ENCODE data around the gene SLC38A3.

Gene SLC38A3

DNA sequence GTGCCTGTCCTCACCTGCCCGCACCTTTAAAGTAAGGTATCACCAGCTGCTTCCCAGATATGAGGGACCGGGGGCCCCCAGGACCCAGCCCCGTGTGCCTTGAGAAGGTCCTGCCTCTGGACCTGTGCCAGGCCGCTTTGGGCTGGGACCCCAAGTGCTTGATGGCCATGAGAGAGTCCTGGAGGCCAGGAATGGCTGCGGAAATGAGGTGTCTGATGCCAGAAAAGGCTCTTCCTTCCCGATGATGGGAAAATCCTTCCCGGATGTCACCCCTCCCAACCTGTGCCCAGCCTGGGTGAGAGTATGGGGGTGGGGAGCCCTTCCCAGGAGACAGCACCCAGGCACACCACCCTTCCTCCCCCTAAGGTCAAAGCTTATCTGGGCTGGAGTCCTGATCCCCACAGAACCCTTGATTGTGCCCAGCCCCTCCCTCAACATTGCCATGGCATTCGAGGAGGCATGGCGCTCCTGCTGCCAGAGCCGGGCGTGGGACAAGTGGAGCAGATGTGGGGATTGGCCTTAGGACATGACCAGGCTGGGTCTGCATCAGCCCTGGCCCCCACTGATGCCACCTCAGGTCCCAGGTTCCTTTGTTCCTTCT, 35.7 kb upstream of the SLC38A3 start:
- no peak for DNase-seq

DNA sequence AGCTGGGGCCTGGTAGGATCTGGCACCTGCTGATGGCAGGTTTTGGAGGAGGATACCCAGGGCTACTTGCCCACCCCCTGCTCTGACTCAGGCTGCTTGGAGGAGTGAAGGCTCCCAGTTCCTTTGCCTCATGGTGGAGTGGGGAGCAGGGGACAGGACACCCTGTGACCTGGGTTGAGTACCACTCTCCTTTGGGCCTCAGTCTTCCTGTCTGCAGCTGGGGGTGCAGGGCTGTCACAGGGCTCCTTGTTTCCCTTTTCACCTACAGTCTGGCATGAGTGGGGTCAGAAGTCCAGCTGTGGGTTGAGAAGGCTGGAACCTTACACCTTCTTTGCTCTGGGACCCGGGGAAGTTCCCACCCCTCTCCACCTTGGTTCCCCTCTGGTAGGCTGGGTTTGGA, 35.2 kb upstream of the SLC38A3 start:
- no peak for DNase-seq

DNA sequence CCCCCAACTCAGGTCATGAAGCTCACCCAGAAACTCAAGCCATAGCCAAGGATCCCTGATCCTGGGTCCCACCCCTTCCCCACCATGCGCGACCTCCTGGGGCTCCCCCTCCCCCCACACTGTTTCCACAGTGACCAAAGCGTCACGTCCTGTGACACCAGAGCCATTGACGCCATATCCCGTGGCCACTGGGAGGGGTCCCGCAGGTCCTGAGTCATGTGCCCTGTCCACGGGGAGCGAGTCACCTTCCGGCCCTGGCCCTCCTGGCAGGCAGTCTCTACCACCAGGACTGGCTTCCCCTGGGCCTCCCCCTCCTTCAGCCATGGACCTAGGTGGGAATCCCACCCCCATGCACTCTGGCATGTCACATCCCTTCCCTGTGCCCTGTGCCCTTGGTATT, 34.4 kb upstream of the SLC38A3 start:
- no peak for DNase-seq

DNA sequence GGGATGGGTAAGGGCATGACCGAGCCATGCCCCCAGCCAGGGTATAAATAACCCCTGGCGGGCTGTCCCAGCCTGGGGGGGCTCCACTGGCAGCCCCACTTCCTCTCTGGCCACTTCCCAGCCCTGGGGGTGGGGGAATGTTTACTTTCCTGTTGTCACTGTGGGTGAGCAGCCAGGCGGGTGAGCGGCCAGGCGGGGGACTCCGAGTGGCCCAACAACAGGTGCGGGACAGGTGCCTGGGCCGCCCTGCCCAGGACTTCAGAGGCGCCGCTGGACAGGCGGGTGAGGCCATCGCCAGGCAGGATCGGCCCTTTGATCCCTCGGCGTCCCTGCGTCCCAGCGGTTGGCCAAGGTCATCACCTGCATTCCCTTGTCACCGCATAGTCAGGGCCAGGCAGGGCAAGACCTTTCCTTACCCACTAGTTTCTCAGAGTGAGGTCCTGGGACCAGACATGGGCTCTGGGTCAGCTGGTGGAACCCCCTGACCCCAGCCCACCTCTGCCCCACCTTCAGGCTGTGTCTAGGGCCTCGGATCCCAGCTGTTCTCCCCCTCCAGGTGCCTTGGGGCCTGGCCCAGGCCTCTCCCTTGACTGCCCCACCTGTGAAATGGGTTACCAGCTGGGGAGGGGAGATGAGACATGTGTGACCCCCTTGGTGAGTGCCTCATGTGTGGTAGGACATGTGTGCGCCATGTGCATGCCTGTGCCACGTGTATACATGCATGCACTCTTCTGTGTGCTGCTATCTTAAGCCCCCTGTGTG, 33.4 kb upstream of the SLC38A3 start:
- no peak for DNase-seq

DNA sequence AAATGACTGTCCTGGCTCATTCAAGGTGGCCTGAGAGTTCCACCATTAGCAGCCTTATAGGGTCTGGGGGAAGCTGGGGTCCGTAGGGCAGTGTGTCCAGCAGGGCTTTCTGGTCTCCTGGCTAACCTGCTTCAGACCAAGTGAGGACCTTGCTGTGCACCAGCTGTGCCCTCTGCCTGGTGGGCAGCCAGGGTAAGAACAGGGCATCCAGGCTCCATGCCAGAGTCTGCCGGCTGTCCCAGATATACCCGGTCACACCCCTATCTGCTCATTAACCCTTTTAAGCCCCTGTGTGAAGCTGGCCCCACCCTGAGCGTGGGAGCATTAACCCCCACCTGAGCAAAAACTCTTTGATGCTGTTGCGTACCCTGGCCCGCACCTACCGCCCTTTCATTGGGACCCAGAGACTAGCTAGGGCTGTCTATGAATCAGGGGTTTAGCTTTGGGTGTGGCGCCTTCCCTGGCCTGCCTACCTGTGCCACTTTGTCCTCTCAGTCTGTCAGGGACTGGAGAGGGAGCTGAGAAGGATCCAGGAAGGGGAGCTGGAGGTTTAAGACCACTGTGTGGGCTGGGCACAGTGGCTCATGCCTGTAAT, 32.3 kb upstream of the SLC38A3 start:
- no peak for DNase-seq

DNA sequence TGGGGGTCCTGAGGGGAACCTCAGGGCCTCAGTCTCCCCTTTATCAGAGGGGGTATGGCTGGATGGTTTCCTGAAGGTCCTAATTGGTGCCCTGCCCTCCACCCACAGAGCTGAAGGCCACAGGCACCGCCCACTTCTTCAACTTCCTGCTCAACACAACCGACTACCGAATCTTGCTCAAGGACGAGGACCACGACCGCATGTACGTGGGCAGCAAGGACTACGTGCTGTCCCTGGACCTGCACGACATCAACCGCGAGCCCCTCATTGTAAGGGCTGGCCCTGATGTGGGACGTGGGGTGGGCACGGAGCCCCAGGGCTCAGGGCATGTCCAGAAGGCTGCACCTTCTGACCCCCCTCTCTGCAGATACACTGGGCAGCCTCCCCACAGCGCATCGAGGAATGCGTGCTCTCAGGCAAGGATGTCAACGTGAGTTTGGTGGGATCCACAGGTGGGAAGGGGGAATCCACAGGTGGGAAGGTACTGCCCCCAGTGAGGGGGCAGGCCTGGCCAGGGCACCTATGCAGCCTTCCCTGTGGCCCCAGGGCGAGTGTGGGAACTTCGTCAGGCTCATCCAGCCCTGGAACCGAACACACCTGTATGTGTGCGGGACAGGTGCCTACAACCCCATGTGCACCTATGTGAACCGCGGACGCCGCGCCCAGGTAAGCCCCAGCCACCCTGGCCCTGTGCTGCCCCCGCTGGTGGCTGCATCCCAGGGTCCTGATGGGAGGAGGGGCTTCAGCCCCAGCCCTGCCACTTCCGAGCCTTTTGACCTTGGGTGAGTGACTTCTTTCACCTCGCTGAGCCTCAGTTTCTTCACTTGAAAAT, 31.2 kb upstream of the SLC38A3 start:
- DNase-seq: no peak

DNA sequence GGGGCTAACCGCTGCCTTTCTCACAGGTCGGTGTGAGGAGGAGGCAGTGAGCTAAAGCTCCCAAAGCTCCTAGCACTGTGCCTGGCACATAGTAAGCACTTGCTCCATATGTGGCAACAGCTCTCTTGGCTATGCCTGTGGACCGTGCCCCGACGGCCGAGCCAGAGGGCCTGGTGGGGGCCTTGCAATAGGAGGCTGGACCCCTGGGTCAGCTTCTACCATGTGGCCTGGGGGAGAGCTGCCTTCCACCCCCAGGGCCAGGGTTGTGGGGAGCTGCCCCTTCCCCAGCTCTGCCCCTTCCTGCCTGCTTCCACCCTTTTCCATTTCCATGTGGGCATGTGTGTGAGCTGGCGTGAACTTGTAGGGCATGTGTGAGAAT, 30.6 kb upstream of the SLC38A3 start:
- no peak for DNase-seq

DNA sequence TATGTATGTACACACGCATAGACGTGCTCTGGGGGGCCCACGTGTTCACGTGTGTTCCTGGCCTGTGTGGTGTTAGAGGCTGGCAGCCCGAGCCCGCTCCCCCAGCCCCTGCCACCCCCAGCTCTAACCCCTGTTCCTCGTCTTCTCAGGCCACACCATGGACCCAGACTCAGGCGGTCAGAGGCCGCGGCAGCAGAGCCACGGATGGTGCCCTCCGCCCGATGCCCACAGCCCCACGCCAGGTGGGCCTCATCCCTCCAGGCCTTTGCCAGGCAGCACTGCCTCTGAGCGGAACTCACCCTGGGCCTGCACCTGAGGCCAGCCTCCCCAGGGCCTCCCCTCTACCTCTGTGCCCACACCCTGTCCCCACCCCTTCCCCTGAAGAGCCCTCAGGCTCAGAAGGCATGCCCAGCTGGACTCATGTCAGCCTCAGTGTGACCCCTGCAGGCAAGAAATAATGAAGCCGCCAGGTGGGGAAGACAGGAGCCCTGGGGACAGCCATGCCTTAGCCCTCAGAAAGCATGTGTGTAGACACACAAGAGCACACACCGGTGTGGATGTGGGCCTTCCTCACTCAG, 30.0 kb upstream of the SLC38A3 start:
- DNase-seq: no peak

DNA sequence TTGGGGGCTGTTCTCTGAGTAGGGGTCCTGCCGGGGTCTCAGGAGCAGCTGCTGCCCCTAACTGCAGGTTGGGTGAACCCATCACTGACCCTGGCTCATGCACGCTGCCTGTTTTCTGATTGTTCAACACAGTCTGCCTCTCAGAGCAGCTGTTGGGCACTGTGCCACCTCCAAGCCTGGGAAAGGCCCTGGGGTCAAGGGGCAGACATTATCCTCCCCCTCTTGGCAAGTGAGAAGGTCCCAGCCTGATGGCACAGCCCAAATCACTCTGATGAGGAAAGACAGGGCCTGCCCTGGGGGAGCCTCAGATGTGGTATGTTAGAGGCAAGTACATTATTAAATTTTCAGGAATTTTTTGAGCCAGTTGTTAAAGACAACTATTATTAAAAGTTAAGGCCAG, 27.7 kb upstream of the SLC38A3 start:
- no peak for DNase-seq

DNA sequence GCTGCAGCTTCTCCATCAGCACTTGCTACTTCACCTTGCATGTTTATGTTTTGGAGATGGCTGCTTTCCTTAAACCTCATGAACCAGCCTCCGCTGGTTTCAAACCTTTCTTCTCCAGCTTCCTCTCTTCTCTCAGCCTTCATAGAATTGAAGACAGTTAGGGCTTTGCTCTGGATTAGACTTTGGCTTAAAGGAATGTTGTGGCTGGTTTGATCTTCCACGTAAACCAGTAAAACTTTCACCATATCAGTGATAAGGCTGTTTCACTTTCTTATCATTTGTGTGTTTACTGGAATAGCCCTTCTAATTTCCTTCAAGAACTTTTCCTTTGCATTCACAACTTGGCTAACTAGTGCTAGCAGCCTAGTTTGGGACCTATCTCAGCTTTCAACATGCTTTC, 25.4 kb upstream of the SLC38A3 start:
- no peak for DNase-seq

DNA sequence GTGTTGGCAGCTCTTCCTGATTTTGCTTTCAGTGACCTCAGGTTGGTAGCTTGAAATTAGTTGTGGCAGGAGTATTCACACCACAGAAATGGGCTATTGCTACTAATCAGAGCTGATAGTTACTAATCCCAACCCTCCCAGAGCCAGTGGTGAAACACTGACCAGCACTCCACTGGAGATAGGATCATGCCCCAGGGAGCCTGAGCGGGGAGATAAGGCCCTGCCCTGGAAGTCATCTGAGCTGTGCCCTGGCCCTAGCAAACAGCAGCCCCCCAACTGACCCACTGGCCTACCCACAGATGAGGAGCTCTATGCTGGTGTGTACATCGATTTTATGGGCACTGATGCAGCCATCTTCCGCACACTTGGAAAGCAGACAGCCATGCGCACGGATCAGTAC, 23.1 kb upstream of the SLC38A3 start:
- no peak for DNase-seq

DNA sequence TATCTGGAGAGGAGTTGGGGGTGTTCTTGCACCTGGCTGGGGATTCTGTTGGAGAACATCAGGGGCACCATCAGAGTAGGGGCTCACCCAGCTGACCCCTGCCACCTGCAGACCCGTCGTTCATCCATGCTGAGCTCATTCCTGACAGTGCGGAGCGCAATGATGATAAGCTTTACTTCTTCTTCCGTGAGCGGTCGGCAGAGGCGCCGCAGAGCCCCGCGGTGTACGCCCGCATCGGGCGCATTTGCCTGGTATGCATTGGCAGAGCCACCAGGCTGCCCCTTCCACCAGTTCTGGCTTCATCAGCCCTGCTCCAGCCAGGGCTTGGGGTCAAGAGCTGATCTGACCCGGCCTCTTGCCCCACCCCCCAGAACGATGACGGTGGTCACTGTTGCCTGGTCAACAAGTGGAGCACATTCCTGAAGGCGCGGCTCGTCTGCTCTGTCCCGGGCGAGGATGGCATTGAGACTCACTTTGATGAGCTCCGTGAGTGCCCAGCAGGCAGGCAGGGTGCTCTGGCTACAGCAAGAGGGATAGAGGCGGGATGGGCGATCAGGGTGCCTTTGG, 22.5 kb upstream of the SLC38A3 start:
- DNase-seq: no peak

DNA sequence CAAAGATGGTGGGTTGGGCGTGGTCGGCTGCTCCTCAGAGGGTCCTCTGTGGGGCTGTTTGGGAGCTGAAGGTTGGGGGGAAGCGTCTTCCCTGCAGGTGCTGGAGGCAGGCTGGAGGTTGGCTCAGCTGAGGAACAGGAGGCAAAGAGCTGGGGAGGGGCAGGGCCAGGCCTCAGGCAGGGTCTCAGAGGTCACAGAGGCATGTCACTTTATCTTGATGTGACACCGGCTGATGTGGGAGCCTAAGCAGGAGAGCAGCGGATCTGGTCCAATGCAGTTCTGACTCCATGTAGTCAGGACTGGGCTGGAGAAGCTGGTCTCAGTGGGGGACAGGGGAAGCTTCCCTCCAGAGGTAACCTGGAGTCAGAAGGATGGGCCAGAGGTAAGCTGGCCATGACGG, 21.3 kb upstream of the SLC38A3 start:
- no peak for DNase-seq

DNA sequence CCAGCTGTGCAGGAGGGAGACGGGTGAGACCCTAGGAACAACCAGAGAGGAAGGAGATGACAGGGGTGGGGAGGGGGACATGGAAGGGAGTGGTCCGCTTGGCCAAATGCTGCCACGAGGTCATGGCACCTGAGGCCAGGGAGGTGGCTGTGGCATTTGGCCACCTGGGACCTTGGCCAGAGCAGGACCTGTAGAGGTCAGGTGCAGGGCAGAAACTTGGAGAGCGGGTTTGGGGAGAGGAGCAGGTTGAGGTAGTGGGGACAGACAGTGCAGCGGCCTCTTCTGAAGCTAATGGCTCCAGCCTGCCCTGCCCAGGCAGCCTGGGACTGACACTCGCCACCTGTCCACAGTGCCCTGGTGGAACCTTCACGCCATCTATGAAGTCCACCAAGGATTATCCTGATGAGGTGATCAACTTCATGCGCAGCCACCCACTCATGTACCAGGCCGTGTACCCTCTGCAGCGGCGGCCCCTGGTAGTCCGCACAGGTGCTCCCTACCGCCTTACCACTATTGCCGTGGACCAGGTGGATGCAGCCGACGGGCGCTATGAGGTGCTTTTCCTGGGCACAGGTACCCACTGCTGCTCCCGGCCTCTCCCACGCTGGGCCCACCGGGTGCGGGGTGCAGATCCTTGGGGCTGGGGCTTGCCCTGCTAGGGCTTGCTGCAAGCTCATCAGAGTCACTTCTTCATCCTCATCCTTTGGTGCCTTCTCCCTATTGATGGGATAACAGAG, 20.7 kb upstream of the SLC38A3 start:
- no peak for DNase-seq

DNA sequence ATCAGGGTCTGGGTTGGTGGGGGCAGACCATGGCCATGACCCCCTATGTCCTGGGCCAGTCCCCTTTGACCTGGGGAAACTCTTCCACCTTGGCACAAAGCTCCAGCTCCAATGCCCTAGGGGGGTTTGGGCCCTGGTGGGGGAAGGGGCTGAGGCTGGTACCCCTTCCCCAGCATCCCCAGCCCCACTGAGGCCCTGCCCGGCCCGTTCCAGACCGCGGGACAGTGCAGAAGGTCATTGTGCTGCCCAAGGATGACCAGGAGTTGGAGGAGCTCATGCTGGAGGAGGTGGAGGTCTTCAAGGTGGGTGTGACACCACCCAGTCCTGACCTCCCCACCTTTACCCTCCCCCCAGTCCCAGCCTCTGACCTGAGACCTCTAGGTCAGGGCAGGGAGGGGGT, 19.8 kb upstream of the SLC38A3 start:
- no peak for DNase-seq

DNA sequence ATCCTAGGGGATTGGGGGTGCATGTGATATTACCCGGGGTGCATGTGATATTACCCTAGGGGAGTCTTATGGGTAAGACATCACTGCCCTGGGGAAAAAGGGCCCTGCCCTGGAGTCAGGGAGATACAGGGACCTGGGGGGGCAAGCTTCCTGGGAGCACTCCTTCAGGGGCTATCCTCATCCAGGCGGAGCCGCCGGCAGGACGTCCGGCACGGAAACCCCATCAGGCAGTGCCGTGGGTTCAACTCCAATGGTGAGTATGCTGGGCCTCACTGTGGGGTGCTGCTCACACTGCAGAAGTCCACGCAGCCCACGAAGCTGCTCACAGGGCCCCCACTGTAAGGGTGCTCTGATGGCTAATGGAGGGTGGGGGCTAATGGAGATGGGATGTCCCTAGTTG, 19.0 kb upstream of the SLC38A3 start:
- no peak for DNase-seq

DNA sequence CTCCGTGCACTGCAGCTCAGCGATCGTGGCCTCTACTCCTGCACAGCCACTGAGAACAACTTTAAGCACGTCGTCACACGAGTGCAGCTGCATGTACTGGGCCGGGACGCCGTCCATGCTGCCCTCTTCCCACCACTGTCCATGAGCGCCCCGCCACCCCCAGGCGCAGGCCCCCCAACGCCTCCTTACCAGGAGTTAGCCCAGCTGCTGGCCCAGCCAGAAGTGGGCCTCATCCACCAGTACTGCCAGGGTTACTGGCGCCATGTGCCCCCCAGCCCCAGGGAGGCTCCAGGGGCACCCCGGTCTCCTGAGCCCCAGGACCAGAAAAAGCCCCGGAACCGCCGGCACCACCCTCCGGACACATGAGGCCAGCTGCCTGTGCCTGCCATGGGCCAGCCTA, 17.3 kb upstream of the SLC38A3 start:
- DNase-seq: no peak

DNA sequence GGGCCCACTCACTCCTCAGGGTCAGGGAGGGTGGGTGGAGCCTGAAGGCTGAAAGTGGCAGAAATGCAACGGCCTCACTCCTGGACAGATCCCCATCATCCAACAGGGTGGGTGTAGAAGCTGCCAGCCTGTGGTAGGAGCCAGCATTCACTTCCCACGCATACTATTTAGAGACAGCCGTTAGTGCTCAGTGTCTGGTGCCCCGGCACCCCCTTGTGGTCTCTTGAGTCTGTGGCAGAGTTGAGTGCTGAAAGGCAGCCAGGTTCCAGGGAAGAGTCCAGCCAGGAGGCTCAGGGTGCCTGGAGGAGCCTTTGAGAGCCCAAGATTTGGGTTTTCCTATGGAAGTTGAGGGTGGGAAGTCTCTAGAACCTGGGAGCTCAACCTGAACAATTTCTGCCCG, 15.8 kb upstream of the SLC38A3 start:
- peak; percentile 30 for DNase-seq

DNA sequence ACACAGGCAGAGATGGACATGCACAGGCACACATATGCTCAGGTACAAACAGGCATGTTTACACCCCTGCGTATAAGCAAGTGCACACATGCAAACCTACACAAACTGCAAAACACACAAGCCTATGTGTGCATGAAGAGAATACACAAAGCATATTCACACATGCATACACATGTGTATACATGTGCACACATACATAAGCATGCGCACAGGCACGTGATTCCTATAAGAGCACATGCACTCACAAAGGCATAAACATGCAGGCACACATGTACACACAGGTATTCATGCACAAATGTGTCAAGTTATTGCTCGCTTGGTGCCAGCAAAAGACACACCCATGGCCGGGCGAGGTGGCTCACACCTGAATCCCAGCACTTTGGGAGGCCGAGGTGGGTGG, 15.1 kb upstream of the SLC38A3 start:
- DNase-seq: no peak

DNA sequence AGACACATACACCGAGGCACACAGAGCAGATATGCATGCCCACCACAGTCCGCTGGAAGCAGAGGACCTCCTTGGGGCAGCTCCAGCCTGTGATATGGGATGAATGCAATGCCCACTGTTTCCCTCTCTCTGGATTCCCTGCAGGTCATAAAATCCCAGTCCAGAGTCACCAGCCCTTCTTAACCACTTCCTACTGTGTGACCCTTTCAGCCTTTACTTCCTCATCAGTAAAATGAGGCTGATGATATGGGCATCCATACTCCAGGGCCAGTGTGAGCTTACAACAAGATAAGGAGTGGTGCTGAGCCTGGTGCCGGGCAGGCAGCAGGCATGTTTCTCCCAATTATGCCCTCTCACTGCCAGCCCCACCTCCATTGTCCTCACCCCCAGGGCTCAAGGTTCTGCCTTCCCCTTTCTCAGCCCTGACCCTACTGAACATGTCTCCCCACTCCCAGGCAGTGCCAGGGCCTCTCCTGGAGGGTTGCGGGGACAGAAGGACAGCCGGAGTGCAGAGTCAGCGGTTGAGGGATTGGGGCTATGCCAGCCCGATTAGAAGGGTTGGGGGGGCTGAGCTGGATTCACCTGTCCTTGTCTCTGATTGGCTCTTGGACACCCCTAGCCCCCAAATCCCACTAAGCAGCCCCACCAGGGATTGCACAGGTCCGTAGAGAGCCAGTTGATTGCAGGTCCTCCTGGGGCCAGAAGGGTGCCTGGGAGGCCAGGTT, 14.0 kb upstream of the SLC38A3 start, which contains the start of gene GNAT1:
Gene GNAT1 (plus strand): TSS at position 675 of the 725 bp plus-strand sequence. CDS start 116 bp downstream, outside the sequence.
- no peak for DNase-seq

DNA sequence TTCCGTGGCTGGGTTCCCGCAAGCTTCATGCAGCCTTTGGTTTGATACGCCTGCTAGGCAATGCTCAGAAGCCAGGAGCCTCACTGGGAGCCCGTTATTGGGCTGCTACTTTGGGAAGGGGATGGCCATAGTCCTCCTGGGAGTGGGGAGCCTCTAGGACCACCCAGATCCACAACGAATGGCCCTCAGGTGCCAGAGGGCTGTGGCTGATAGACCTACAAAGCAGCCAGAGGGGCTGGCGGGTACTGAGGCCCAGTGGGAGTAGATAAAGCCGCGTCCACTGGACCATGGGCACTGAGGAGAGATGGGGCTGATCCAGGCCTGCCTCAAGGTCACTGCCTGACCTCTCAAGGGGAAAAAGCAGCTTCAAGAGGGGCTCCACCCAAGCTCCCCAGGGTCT, 12.9 kb upstream of the SLC38A3 start:
- no peak for DNase-seq
